Glutamatergic neuron (in vitro differentiated cells): ENCODE measurements around the gene THBS4. TPM values are rescaled to one million over a fixed set of nuclear protein-coding genes. Genes with fewer than 3 reads are reported as not detected.
A peak's percentile ranks its signal among the peaks of the same experiment; 100 is the strongest.

Experiments used
- DNase-seq: peaks from one replicate; pipeline ENCODE4 v3.0.0; 2022
- H3K27ac Mint-ChIP-seq: one replicate; pipeline ENCODE4 v1.8.0; 2020; ENCODE audit warnings: mild to moderate bottlenecking, mixed read lengths, inconsistent platforms; ENCODE audit not compliant: unreplicated experiment
- H3K27me3 Mint-ChIP-seq: one replicate; pipeline ENCODE4 v1.8.0; 2020; ENCODE audit warnings: mild to moderate bottlenecking, moderate library complexity, mixed read lengths, inconsistent platforms; ENCODE audit not compliant: unreplicated experiment
- H3K36me3 Mint-ChIP-seq: one replicate; pipeline ENCODE4 v1.8.0; 2020; ENCODE audit warnings: mild to moderate bottlenecking, mixed read lengths, inconsistent platforms; ENCODE audit not compliant: unreplicated experiment
- H3K4me1 Mint-ChIP-seq: one replicate; pipeline ENCODE4 v1.8.0; 2020; ENCODE audit warnings: mild to moderate bottlenecking, low read depth, mixed read lengths, inconsistent platforms; ENCODE audit not compliant: unreplicated experiment
- H3K4me3 Mint-ChIP-seq: one replicate; pipeline ENCODE4 v1.8.0; 2020; ENCODE audit warnings: mild to moderate bottlenecking, mixed read lengths, inconsistent platforms; ENCODE audit not compliant: unreplicated experiment
- H3K9me3 Mint-ChIP-seq: one replicate; pipeline ENCODE4 v1.8.0; 2020; ENCODE audit warnings: mild to moderate bottlenecking, moderate library complexity, mixed read lengths, inconsistent platforms; ENCODE audit not compliant: unreplicated experiment
- CTCF ChIP-seq: fragments of 200-600 bp; sonication (generic); IDR thresholded peaks from one replicate; pipeline ENCODE4 v1.5.0; 2021; ENCODE audit not compliant: partially characterized antibody, unreplicated experiment
- total RNA-seq: library from RNA; stranded (reverse); fragmentation: NEBNext Ultra II Directional; extraction: Animal tissue kit (Norgen Biotek cat#: 25700); gene quantifications from one replicate; pipeline ENCODE4 v1.2.1, GENCODE V29; 2021; ENCODE audit not compliant: unreplicated experiment

THBS4 gene
- total RNA-seq, 1 donor from 2014 or later, result 41.1 TPM

- H3K36me3 Mint-ChIP-seq, result peaks cover 36% of the 10 kb centered on the region
- H3K27ac Mint-ChIP-seq, result peak overlapping the region; percentile 70
- no peaks in the 10 kb centered on the region for H3K4me1 Mint-ChIP-seq
- H3K27me3 Mint-ChIP-seq, result peaks cover 3% of the 10 kb centered on the region
- peaks cover 5% of the 10 kb centered on the region for H3K9me3 Mint-ChIP-seq
- TF ChIP-seq CTCF, result no peak
- DNase-seq, result no peak
- no peak overlapping the region for H3K4me3 Mint-ChIP-seq
These were observed 24.3 kb upstream of the THBS4 start for GRCh38 chr5:80010754-80011392.

GRCh38 chr5:80025069-80025468, 10.1 kb upstream of the THBS4 start:
- H3K4me3 Mint-ChIP-seq, result no peak overlapping the region
- no peak overlapping the region for H3K27ac Mint-ChIP-seq
- H3K36me3 Mint-ChIP-seq, result no peaks in the 10 kb centered on the region
- DNase-seq, result no peak
- no peaks in the 10 kb centered on the region for H3K4me1 Mint-ChIP-seq
- H3K27me3 Mint-ChIP-seq, result peaks cover 5% of the 10 kb centered on the region
- TF ChIP-seq CTCF, result no peak
- no peaks in the 10 kb centered on the region for H3K9me3 Mint-ChIP-seq

GRCh38 chr5:80026841-80027240, 8.3 kb upstream of the THBS4 start:
- H3K9me3 Mint-ChIP-seq, result no peaks in the 10 kb centered on the region
- no peak overlapping the region for H3K27ac Mint-ChIP-seq
- DNase-seq, result no peak
- no peaks in the 10 kb centered on the region for H3K36me3 Mint-ChIP-seq
- no peak for TF ChIP-seq CTCF
- no peaks in the 10 kb centered on the region for H3K4me1 Mint-ChIP-seq
- H3K27me3 Mint-ChIP-seq, result peaks cover 5% of the 10 kb centered on the region
- H3K4me3 Mint-ChIP-seq, result no peak overlapping the region

GRCh38 chr5:80031109-80031508, 4.0 kb upstream of the THBS4 start:
- no peak for DNase-seq
- Mint-ChIP-seq H3K9me3 (no peaks in the 10 kb centered on the region), H3K27me3 (peaks cover 3% of the 10 kb centered on the region), H3K4me3 (no peak overlapping the region), H3K27ac (no peak overlapping the region), H3K36me3 (no peaks in the 10 kb centered on the region), H3K4me1 (no peaks in the 10 kb centered on the region)
- no peak for TF ChIP-seq CTCF

- H3K27me3 Mint-ChIP-seq, result no peaks in the 10 kb centered on the region
- no peak for DNase-seq
- no peak overlapping the region for H3K27ac Mint-ChIP-seq
- H3K9me3 Mint-ChIP-seq, result no peaks in the 10 kb centered on the region
- TF ChIP-seq CTCF, result no peak
- H3K4me1 Mint-ChIP-seq, result peaks cover 3% of the 10 kb centered on the region
- no peaks in the 10 kb centered on the region for H3K36me3 Mint-ChIP-seq
- H3K4me3 Mint-ChIP-seq, result no peak overlapping the region
These were observed 1.6 kb upstream of the THBS4 start for GRCh38 chr5:80033513-80033912.
